Measurements from ENCODE around the gene CDR2.
"Not testable (repeated sequence)": the region's sequence is repeated elsewhere in the genome, so short reads cannot be mapped to it uniquely, and the experiment has no call there.

CDR2 gene

GRCh38 chr16:22370038-22370820 is 4.2 kb downstream of the CDR2 start:
- H3K4me3 ChIP-seq (ENCODE audit: low read depth, low read length): no peak overlapping the region

DNA sequence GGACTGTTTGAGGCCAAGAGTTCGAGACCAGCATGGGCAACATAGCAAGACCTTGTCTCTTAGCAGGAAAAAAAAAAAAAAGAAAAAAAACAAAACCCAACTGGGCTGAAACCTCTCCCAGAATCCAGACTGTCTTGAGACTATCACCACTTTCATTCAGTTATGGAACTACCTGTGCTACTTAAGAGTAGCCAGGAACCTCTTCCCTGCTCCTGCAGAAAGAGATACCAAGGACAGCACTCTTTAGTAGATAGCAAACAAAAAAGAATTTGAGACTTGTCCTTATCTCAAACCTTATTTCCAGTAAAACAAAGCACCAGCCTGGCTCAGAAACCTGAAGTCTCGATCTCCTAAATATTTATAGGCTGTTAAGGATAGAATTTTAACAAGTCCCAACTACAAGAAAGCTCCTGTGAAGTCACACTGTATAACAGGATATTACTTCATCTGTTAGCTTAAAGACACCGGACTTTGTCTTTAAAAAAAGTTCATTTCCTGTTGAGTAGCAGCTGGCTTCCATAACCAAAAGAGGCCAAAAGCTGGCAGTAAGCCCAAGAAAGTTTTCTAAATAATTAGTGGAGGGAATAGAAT is 5.1 kb downstream of the CDR2 start:
- H3K4me3 ChIP-seq (ENCODE audit: low read depth, low read length): no peak overlapping the region
- TF ChIP-seq, protein P1, sequence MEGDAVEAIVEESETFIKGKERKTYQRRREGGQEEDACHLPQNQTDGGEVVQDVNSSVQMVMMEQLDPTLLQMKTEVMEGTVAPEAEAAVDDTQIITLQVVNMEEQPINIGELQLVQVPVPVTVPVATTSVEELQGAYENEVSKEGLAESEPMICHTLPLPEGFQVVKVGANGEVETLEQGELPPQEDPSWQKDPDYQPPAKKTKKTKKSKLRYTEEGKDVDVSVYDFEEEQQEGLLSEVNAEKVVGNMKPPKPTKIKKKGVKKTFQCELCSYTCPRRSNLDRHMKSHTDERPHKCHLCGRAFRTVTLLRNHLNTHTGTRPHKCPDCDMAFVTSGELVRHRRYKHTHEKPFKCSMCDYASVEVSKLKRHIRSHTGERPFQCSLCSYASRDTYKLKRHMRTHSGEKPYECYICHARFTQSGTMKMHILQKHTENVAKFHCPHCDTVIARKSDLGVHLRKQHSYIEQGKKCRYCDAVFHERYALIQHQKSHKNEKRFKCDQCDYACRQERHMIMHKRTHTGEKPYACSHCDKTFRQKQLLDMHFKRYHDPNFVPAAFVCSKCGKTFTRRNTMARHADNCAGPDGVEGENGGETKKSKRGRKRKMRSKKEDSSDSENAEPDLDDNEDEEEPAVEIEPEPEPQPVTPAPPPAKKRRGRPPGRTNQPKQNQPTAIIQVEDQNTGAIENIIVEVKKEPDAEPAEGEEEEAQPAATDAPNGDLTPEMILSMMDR (IDR thresholded peaks at IDR 0.05; ENCODE audit: borderline replicate concordance, insufficient read depth, low read depth, low read length): no peak

More at GRCh38 chr16:22370038-22370820, 4.2 kb downstream of the CDR2 start:
- TF ChIP-seq, protein P1 (IDR thresholded peaks at IDR 0.05; ENCODE audit: borderline replicate concordance, insufficient read depth, low read depth, low read length): no peak

- not testable (repeated sequence) for H3K4me3 ChIP-seq (ENCODE audit: low read depth, low read length)
Observed at GRCh38 chr16:22368200-22368826, 6.1 kb downstream of the CDR2 start.

- TF ChIP-seq, protein P1 (IDR thresholded peaks at IDR 0.05; ENCODE audit: borderline replicate concordance, insufficient read depth, low read depth, low read length): no peak
- H3K4me3 ChIP-seq (ENCODE audit: low read depth, low read length): no peak overlapping the region
Observed at GRCh38 chr16:22366889-22367288, 7.5 kb downstream of the CDR2 start.

GRCh38 chr16:22366371-22366770 is 8.0 kb downstream of the CDR2 start:
- TF ChIP-seq, protein P1 (IDR thresholded peaks at IDR 0.05; ENCODE audit: borderline replicate concordance, insufficient read depth, low read depth, low read length): no peak
- no peak overlapping the region for H3K4me3 ChIP-seq (ENCODE audit: low read depth, low read length)

DNA sequence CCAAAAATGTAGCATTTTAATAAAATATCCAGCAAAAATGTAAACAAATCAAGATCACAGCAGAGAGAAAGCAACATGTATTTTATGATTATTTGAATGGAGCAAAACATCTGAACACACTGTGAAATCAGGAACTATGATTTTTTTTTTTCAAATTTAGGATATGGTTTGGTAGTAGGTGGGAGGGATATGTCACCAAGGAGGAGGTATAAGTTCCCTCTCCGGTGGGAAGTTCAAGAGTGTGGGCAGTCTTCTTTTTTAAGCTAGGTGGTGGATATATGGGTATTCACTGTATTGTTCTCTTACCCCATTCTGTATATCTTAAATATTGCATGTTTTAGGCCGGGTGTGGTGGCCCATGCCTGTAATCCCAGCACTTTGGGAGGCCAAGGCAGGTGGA is 10.2 kb downstream of the CDR2 start:
- no peak overlapping the region for H3K4me3 ChIP-seq (ENCODE audit: low read depth, low read length)

GRCh38 chr16:22360963-22361659 is 13.3 kb downstream of the CDR2 start:
- no peak overlapping the region for H3K4me3 ChIP-seq (ENCODE audit: low read depth, low read length)
- TF ChIP-seq, protein P1 (IDR thresholded peaks at IDR 0.05; ENCODE audit: borderline replicate concordance, insufficient read depth, low read depth, low read length): no peak

More for the DNA sequence above, 10.2 kb downstream of the CDR2 start:
- TF ChIP-seq, protein P1 (IDR thresholded peaks at IDR 0.05; ENCODE audit: borderline replicate concordance, insufficient read depth, low read depth, low read length): no peak
